Muscle layer of duodenum (tissue), 2 donors: ENCODE results near the gene PUM1.

Source experiments
- H3K27ac ChIP-seq: one replicate; pipeline ENCODE4 v1.7.0; 2013; ENCODE audit warnings: mild to moderate bottlenecking, low read length
- H3K27me3 ChIP-seq: one replicate; pipeline ENCODE4 v1.7.0; 2013; ENCODE audit warnings: low read depth, mild to moderate bottlenecking, control low read depth, low read length
- H3K36me3 ChIP-seq, 2 donors: one replicate each; pipeline ENCODE4 v1.7.0; 2013; ENCODE audit warnings: low read length in 2 of 2, control low read depth in 1 of 2, mild to moderate bottlenecking in 1 of 2; ENCODE audit not compliant: insufficient read depth in 2 of 2, control insufficient read depth in 1 of 2
- H3K4me1 ChIP-seq, 2 donors: one replicate each; pipeline ENCODE4 v1.7.0; 2013; ENCODE audit warnings: low read length in 2 of 2, mild to moderate bottlenecking in 2 of 2, control low read depth in 1 of 2, moderate library complexity in 1 of 2; ENCODE audit not compliant: insufficient read depth in 2 of 2, control insufficient read depth in 1 of 2
- H3K4me3 ChIP-seq, 2 donors: one replicate each; pipeline ENCODE4 v1.7.0; 2013; ENCODE audit warnings: low read length in 2 of 2, low read depth in 1 of 2, mild to moderate bottlenecking in 1 of 2
- H3K9me3 ChIP-seq, 2 donors: one replicate each; pipeline ENCODE4 v1.7.0; 2013; ENCODE audit warnings: low read length in 2 of 2, control low read depth in 1 of 2, mild to moderate bottlenecking in 1 of 2; ENCODE audit not compliant: control insufficient read depth in 1 of 2
- donor health status: healthy.

The PUM1 gene

GRCh38 chr1:30988045-30988444 is 77.5 kb downstream of the PUM1 start:
- no peak overlapping the region for H3K4me3 ChIP-seq
- H3K27me3 ChIP-seq: no peaks in the 10 kb centered on the region
- peaks cover 16 to 24% of the 10 kb centered on the region in 2 donors for H3K4me1 ChIP-seq
- H3K27ac ChIP-seq: no peak overlapping the region
- no peaks in the 10 kb centered on the region for H3K9me3 ChIP-seq
- peaks cover 11 to 34% of the 10 kb centered on the region in 2 donors for H3K36me3 ChIP-seq

GRCh38 chr1:30986755-30987154 is 78.8 kb downstream of the PUM1 start:
- H3K27me3 ChIP-seq: no peaks in the 10 kb centered on the region
- H3K4me3 ChIP-seq: no peak overlapping the region
- H3K27ac ChIP-seq: no peak overlapping the region
- H3K9me3 ChIP-seq: no peaks in the 10 kb centered on the region
- H3K36me3 ChIP-seq: peaks cover 11 to 26% of the 10 kb centered on the region in 2 donors
- peaks cover 16 to 31% of the 10 kb centered on the region in 2 donors for H3K4me1 ChIP-seq

GRCh38 chr1:30984991-30985503 is 80.5 kb downstream of the PUM1 start:
- H3K4me1 ChIP-seq: peaks cover 16 to 31% of the 10 kb centered on the region in 2 donors
- no peak overlapping the region for H3K27ac ChIP-seq
- H3K36me3 ChIP-seq: peaks cover 10 to 12% of the 10 kb centered on the region in 2 donors
- no peak overlapping the region for H3K4me3 ChIP-seq
- no peaks in the 10 kb centered on the region for H3K9me3 ChIP-seq
- H3K27me3 ChIP-seq: no peaks in the 10 kb centered on the region

GRCh38 chr1:30984165-30984889 is 81.2 kb downstream of the PUM1 start:
- peaks cover 12 to 18% of the 10 kb centered on the region in 2 donors for H3K36me3 ChIP-seq

GRCh38 chr1:30982937-30983336 is 82.6 kb downstream of the PUM1 start:
- Histone ChIP-seq H3K4me1 (peaks cover 7 to 20% of the 10 kb centered on the region in 2 donors), H3K36me3 (peaks cover 17 to 24% of the 10 kb centered on the region in 2 donors), H3K27me3 (no peaks in the 10 kb centered on the region), H3K4me3 (no peak overlapping the region), H3K27ac (no peak overlapping the region), H3K9me3 (no peaks in the 10 kb centered on the region)

More at GRCh38 chr1:30984165-30984889, 81.2 kb downstream of the PUM1 start:
- Histone ChIP-seq H3K27ac (no peak overlapping the region), H3K9me3 (no peaks in the 10 kb centered on the region), H3K27me3 (no peaks in the 10 kb centered on the region), H3K4me3 (no peak overlapping the region), H3K4me1 (peaks cover 16 to 31% of the 10 kb centered on the region in 2 donors)

- Histone ChIP-seq H3K9me3 (no peaks in the 10 kb centered on the region), H3K4me1 (peaks cover 7 to 19% of the 10 kb centered on the region in 2 donors), H3K27ac (no peak overlapping the region)
These were observed 83.1 kb downstream of the PUM1 start for GRCh38 chr1:30982431-30982830.

GRCh38 chr1:30981172-30981571 is 84.3 kb downstream of the PUM1 start:
- H3K36me3 ChIP-seq: peaks cover 17 to 24% of the 10 kb centered on the region in 2 donors
- no peaks in the 10 kb centered on the region for H3K9me3 ChIP-seq
- no peaks in the 10 kb centered on the region for H3K27me3 ChIP-seq
- no peak overlapping the region for H3K4me3 ChIP-seq
- H3K27ac ChIP-seq: no peak overlapping the region
- peaks cover 7 to 29% of the 10 kb centered on the region in 2 donors for H3K4me1 ChIP-seq

More at GRCh38 chr1:30982431-30982830, 83.1 kb downstream of the PUM1 start:
- no peaks in the 10 kb centered on the region for H3K27me3 ChIP-seq
- peaks cover 17 to 24% of the 10 kb centered on the region in 2 donors for H3K36me3 ChIP-seq
- H3K4me3 ChIP-seq: no peak overlapping the region

GRCh38 chr1:30977511-30977910 is 88.0 kb downstream of the PUM1 start:
- no peak overlapping the region for H3K27ac ChIP-seq

GRCh38 chr1:30977105-30977504 is 88.4 kb downstream of the PUM1 start:
- H3K9me3 ChIP-seq: no peaks in the 10 kb centered on the region
- H3K36me3 ChIP-seq: peaks cover 24 to 34% of the 10 kb centered on the region in 2 donors
- H3K4me3 ChIP-seq: no peak overlapping the region
- H3K4me1 ChIP-seq: peaks cover 0 to 16% of the 10 kb centered on the region in 2 donors
- no peak overlapping the region for H3K27ac ChIP-seq
- H3K27me3 ChIP-seq: no peaks in the 10 kb centered on the region

More at GRCh38 chr1:30977511-30977910, 88.0 kb downstream of the PUM1 start:
- Histone ChIP-seq H3K27me3 (no peaks in the 10 kb centered on the region), H3K4me3 (no peak overlapping the region), H3K4me1 (peaks cover 0 to 17% of the 10 kb centered on the region in 2 donors), H3K9me3 (no peaks in the 10 kb centered on the region), H3K36me3 (peaks cover 24 to 34% of the 10 kb centered on the region in 2 donors)

- H3K4me1 ChIP-seq: peaks cover 0 to 16% of the 10 kb centered on the region in 2 donors
- no peak overlapping the region for H3K27ac ChIP-seq
These were observed 89.4 kb downstream of the PUM1 start for GRCh38 chr1:30976143-30976542.

GRCh38 chr1:30975217-30975616 is 90.3 kb downstream of the PUM1 start:
- H3K27ac ChIP-seq: no peak overlapping the region
- H3K4me1 ChIP-seq: peaks cover 0 to 16% of the 10 kb centered on the region in 2 donors
- H3K4me3 ChIP-seq: no peak overlapping the region
- peaks cover 24 to 28% of the 10 kb centered on the region in 2 donors for H3K36me3 ChIP-seq
- H3K27me3 ChIP-seq: no peaks in the 10 kb centered on the region
- H3K9me3 ChIP-seq: no peaks in the 10 kb centered on the region

More at GRCh38 chr1:30976143-30976542, 89.4 kb downstream of the PUM1 start:
- Histone ChIP-seq H3K9me3 (no peaks in the 10 kb centered on the region), H3K4me3 (no peak overlapping the region), H3K36me3 (peaks cover 24 to 33% of the 10 kb centered on the region in 2 donors), H3K27me3 (no peaks in the 10 kb centered on the region)
